H9 (cell line): Measurements from ENCODE around the gene NEURL1B. TPM values are rescaled to one million over a fixed set of nuclear protein-coding genes. Genes with fewer than 3 reads are reported as not detected.

Experiments
- DNase-seq: peaks from one replicate; pipeline ENCODE4 v3.0.0-alpha.2; 2017
- H2AFZ ChIP-seq: one replicate; pipeline ENCODE4 v1.6.1; 2013; ENCODE audit warnings: mild to moderate bottlenecking, low read length, control low read depth, moderate library complexity
- H2AK5ac ChIP-seq: 2 replicates; pipeline ENCODE4 v1.6.1; 2013; ENCODE audit warnings: low read length, control low read depth, mixed read lengths; ENCODE audit not compliant: insufficient read length
- H2BK120ac ChIP-seq: one replicate; pipeline ENCODE4 v1.6.1; 2013; ENCODE audit warnings: low read depth, mild to moderate bottlenecking, low read length, control low read depth, inconsistent platforms; ENCODE audit not compliant: poor library complexity, severe bottlenecking
- H2BK12ac ChIP-seq: 2 replicates; pipeline ENCODE4 v1.6.1; 2013; ENCODE audit warnings: low read length, control low read depth, mixed read lengths, low read depth; ENCODE audit not compliant: insufficient read length
- H2BK15ac ChIP-seq: 2 replicates; pipeline ENCODE4 v1.6.1; 2013; ENCODE audit warnings: low read depth, low read length, control low read depth
- H2BK20ac ChIP-seq: one replicate; pipeline ENCODE4 v1.6.1; 2013; ENCODE audit warnings: low read depth, mild to moderate bottlenecking, low read length, control low read depth, inconsistent platforms; ENCODE audit not compliant: poor library complexity, severe bottlenecking
- H2BK5ac ChIP-seq: 2 replicates; pipeline ENCODE4 v1.6.1; 2013; ENCODE audit warnings: low read length, control low read depth, mixed read lengths; ENCODE audit not compliant: insufficient read length
- H3K14ac ChIP-seq: 2 replicates; pipeline ENCODE4 v1.6.1; 2013; ENCODE audit warnings: low read length, control low read depth; ENCODE audit not compliant: insufficient read depth
- H3K18ac ChIP-seq: 2 replicates; pipeline ENCODE4 v1.6.1; 2013; ENCODE audit warnings: low read depth, mild to moderate bottlenecking, mixed read lengths, low read length, control low read depth; ENCODE audit not compliant: insufficient read length
- H3K23ac ChIP-seq: 2 replicates; pipeline ENCODE4 v1.6.1; 2013; ENCODE audit warnings: low read length, control low read depth, mixed read lengths, low read depth; ENCODE audit not compliant: insufficient read length
- H3K23me2 ChIP-seq: 2 replicates; pipeline ENCODE4 v1.6.1; 2013; ENCODE audit warnings: low read depth, mild to moderate bottlenecking, mixed read lengths, low read length, control low read depth; ENCODE audit not compliant: insufficient read length, poor library complexity, severe bottlenecking
- H3K27ac ChIP-seq: 2 replicates; pipeline ENCODE4 v1.5.1; 2013; ENCODE audit warnings: low read length, control low read depth, mixed read lengths, low read depth; ENCODE audit not compliant: insufficient read length
- H3K27me3 ChIP-seq: 2 replicates; pipeline ENCODE4 v1.6.1; 2013; ENCODE audit warnings: low read length, control low read depth, inconsistent platforms; ENCODE audit not compliant: insufficient read depth
- H3K4ac ChIP-seq: 2 replicates; pipeline ENCODE4 v1.6.1; 2013; ENCODE audit warnings: low read depth, mild to moderate bottlenecking, control low read depth, inconsistent platforms, low read length, moderate library complexity
- H3K4me1 ChIP-seq: 2 replicates; pipeline ENCODE4 v1.6.1; 2013; ENCODE audit warnings: low read length, control low read depth, inconsistent platforms; ENCODE audit not compliant: insufficient read depth
- H3K4me2 ChIP-seq: 2 replicates; pipeline ENCODE4 v1.6.1; 2013; ENCODE audit warnings: low read length, control low read depth, mixed read lengths; ENCODE audit not compliant: insufficient read length, insufficient read depth
- H3K56ac ChIP-seq: 2 replicates; pipeline ENCODE4 v1.6.1; 2013; ENCODE audit warnings: low read depth, mild to moderate bottlenecking, mixed read lengths, low read length, control low read depth; ENCODE audit not compliant: insufficient read length
- H3K79me1 ChIP-seq: 2 replicates; pipeline ENCODE4 v1.6.1; 2013; ENCODE audit warnings: low read depth, mild to moderate bottlenecking, moderate library complexity, low read length, control low read depth, inconsistent platforms; ENCODE audit not compliant: insufficient read depth, poor library complexity, severe bottlenecking
- H3K79me2 ChIP-seq: 2 replicates; pipeline ENCODE4 v1.6.1; 2013; ENCODE audit warnings: low read length, control low read depth, inconsistent platforms; ENCODE audit not compliant: insufficient read depth
- H3K9ac ChIP-seq: 2 replicates; pipeline ENCODE4 v1.6.1; 2013; ENCODE audit warnings: low read length, control low read depth, mixed read lengths; ENCODE audit not compliant: insufficient read length; ENCODE audit errors: extremely low read depth
- H3K9me3 ChIP-seq: one replicate; pipeline ENCODE4 v1.6.1; 2013; ENCODE audit warnings: low read depth, low read length, inconsistent platforms; ENCODE audit not compliant: control insufficient read depth
- H3T11ph ChIP-seq: one replicate; pipeline ENCODE4 v1.6.1; 2013; ENCODE audit warnings: mild to moderate bottlenecking, low read length, control low read depth, inconsistent platforms
- H4K20me1 ChIP-seq: one replicate; pipeline ENCODE4 v1.6.1; 2013; ENCODE audit not compliant: control insufficient read depth, insufficient read length, insufficient read depth
- H4K5ac ChIP-seq: 2 replicates; pipeline ENCODE4 v1.6.1; 2013; ENCODE audit warnings: low read depth, mild to moderate bottlenecking, mixed read lengths, low read length, control low read depth; ENCODE audit not compliant: insufficient read length
- H4K8ac ChIP-seq: replicated peaks from 2 replicates; pipeline ENCODE4 v1.6.1; 2013; ENCODE audit warnings: low read length, control low read depth, mixed read lengths, low read depth; ENCODE audit not compliant: insufficient read length
- H4K91ac ChIP-seq: 2 replicates; pipeline ENCODE4 v1.6.1; 2013; ENCODE audit warnings: low read depth, mild to moderate bottlenecking, moderate library complexity, mixed read lengths, low read length, control low read depth; ENCODE audit not compliant: insufficient read length
- H3K27ac Mint-ChIP-seq, 3 experiments: 2 replicates in 2 of 3; 3 replicates in 1 of 3; pipeline ENCODE4 v1.8.0; 2020 to 2021; ENCODE audit warnings: mixed read lengths in 3 of 3, mild to moderate bottlenecking in 1 of 3, moderate library complexity in 1 of 3
- H3K27me3 Mint-ChIP-seq: 2 replicates; pipeline ENCODE4 v1.8.0; 2021; ENCODE audit warnings: low read depth, mild to moderate bottlenecking, moderate library complexity, mixed read lengths
- H3K36me3 Mint-ChIP-seq, 3 experiments: 2 replicates in 2 of 3; 3 replicates in 1 of 3; pipeline ENCODE4 v1.8.0; 2020 to 2021; ENCODE audit warnings: low read depth in 3 of 3, mixed read lengths in 3 of 3; ENCODE audit not compliant: insufficient read depth in 1 of 3
- H3K4me1 Mint-ChIP-seq, 2 experiments: 2 replicates each; pipeline ENCODE4 v1.8.0; 2020; ENCODE audit warnings: mixed read lengths in 2 of 2
- H3K4me3 Mint-ChIP-seq, 2 experiments: 2 replicates in 1 of 2; 3 replicates in 1 of 2; pipeline ENCODE4 v1.8.0; 2020 to 2021; ENCODE audit warnings: mild to moderate bottlenecking in 2 of 2, mixed read lengths in 2 of 2, moderate library complexity in 1 of 2
- H3K9me3 Mint-ChIP-seq, 2 experiments: 2 replicates in 1 of 2; 3 replicates in 1 of 2; pipeline ENCODE4 v1.8.0; 2020; ENCODE audit warnings: mild to moderate bottlenecking in 2 of 2, mixed read lengths in 2 of 2, moderate library complexity in 1 of 2
- CTCF ChIP-seq: fragments of 200-600 bp; sonication (generic); conservative IDR thresholded peaks from 3 replicates; pipeline ENCODE4 v1.8.0; 2021; ENCODE audit warnings: antibody characterized with exemption, mild to moderate bottlenecking
- WGBS: extraction: QIAGEN DNeasy Blood & Tissue Kit; methylation state at CpG from one replicate; pipeline ENCODE4 v1.1.7; 2013; ENCODE audit warnings: missing lambda C conversion rate, low lambda C conversion rate, mixed read lengths; ENCODE audit not compliant: insufficient read length; ENCODE audit errors: extremely low coverage; 5-methylcytosine and 5-hydroxymethylcytosine counted together
- total RNA-seq: library from RNA; stranded (reverse); gene quantifications from 2 replicates; pipeline ENCODE4 v1.2.1, GENCODE V29; 2021

The NEURL1B gene
- total RNA-seq, 1 experiment from 2014 or later: 3.6 TPM

DNA sequence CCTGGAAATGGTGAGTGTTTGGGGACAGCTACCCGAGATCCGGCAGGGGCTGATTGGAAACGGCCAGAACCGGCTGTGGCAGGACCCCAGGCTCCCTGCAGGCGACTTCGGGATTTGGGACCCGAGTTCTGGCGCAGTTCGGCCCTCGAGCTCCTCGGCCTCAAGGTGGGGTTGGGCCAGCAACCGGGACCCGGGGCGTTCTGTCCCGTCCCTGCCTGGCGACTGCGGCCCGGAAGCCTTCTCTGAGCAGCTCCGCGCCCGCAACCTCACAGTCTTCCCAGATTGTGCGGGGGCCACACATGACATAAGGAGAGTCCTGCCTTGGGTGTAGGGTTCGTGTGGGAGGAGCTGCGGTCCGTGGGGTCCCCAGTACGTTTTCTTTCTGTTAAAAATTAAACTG lies 23.2 kb upstream of the NEURL1B start:
- Histone ChIP-seq H3K27ac (no peak overlapping the region), H2BK120ac (no peak overlapping the region), H3K9ac (no peak overlapping the region), H3K14ac (no peak overlapping the region), H2BK12ac (no peak overlapping the region), H4K8ac (no peak overlapping the region), H4K20me1 (no peaks in the 10 kb centered on the region), H4K5ac (no peak overlapping the region), H3K4ac (no peak overlapping the region), H3K18ac (no peak overlapping the region), H2BK20ac (no peak overlapping the region), H2BK15ac (no peak overlapping the region), H2AFZ (no peak overlapping the region), H3K23ac (no peak overlapping the region), H3T11ph (no peak overlapping the region), H3K4me2 (no peak overlapping the region), H3K79me1 (no peaks in the 10 kb centered on the region), H3K23me2 (no peaks in the 10 kb centered on the region), H3K79me2 (no peaks in the 10 kb centered on the region), H2AK5ac (no peak overlapping the region), H2BK5ac (no peak overlapping the region), H3K56ac (no peak overlapping the region), H3K9me3 (no peaks in the 10 kb centered on the region), H4K91ac (no peak overlapping the region), H3K27me3 (no peaks in the 10 kb centered on the region), H3K4me1 (no peaks in the 10 kb centered on the region)
- peaks cover 0 to 5% of the 10 kb centered on the region in 2 experiments; a peak in 1 of 5 replicates for H3K9me3 Mint-ChIP-seq
- no peak overlapping the region for H3K27ac Mint-ChIP-seq
- H3K36me3 Mint-ChIP-seq: no peaks in the 10 kb centered on the region
- peaks cover 12% of the 10 kb centered on the region for H3K27me3 Mint-ChIP-seq
- H3K4me1 Mint-ChIP-seq: peaks cover 20 to 23% of the 10 kb centered on the region in 2 experiments
- no CpG with 5 or more reads among the region's 26 CpGs for WGBS
- DNase-seq: peak; percentile 56
- TF ChIP-seq CTCF: no peak
- no peak overlapping the region for H3K4me3 Mint-ChIP-seq
